Spleen (tissue), 11 donors: ENCODE measurements around the gene PMPCA. TPM values are rescaled to one million over a fixed set of nuclear protein-coding genes. Genes with fewer than 3 reads are reported as not detected.
A peak's percentile ranks its signal among the peaks of the same experiment; 100 is the strongest.

ENCODE experiments used
- DNase-seq: peaks from one replicate; pipeline ENCODE4 v3.0.0-alpha.2; 2020
- H3K27ac ChIP-seq, 8 donors: fragments of 200-600 bp; sonication (generic) in 7 of 8; 1 replicate in 4 of 8; 2 replicates in 4 of 8; pipeline versions ENCODE4 v1.5.0 to v1.8.0; 2016 to 2021; ENCODE audit warnings: inconsistent platforms in 4 of 8, mild to moderate bottlenecking in 4 of 8, moderate library complexity in 1 of 8
- H3K27me3 ChIP-seq, 7 donors: fragments of 200-600 bp; sonication (generic) in 6 of 7; replicated peaks in 1 of 7; 1 replicate in 4 of 7; 2 replicates in 3 of 7; pipeline versions ENCODE4 v1.5.0 to v1.8.0; 2016 to 2021; ENCODE audit warnings: inconsistent platforms in 3 of 7, mild to moderate bottlenecking in 1 of 7
- H3K36me3 ChIP-seq, 6 donors: fragments of 200-600 bp; sonication (generic) in 5 of 6; 1 replicate in 4 of 6; 2 replicates in 2 of 6; pipeline versions ENCODE4 v1.5.0 to v1.8.0; 2016 to 2021; ENCODE audit warnings: inconsistent platforms in 2 of 6
- H3K4me1 ChIP-seq, 6 donors: fragments of 200-600 bp; sonication (generic) in 5 of 6; 1 replicate in 3 of 6; 2 replicates in 3 of 6; pipeline versions ENCODE4 v1.5.0 to v1.8.0; 2016 to 2021; ENCODE audit warnings: inconsistent platforms in 3 of 6
- H3K4me3 ChIP-seq, 8 donors: fragments of 200-600 bp; sonication (generic) in 7 of 8; 1 replicate in 4 of 8; 2 replicates in 4 of 8; pipeline versions ENCODE4 v1.5.0 to v1.8.0; 2016 to 2021; ENCODE audit warnings: inconsistent platforms in 4 of 8, mild to moderate bottlenecking in 4 of 8, moderate library complexity in 2 of 8
- H3K9me3 ChIP-seq, 8 donors: fragments of 200-600 bp; sonication (generic) in 7 of 8; 1 replicate in 4 of 8; 2 replicates in 4 of 8; pipeline versions ENCODE4 v1.5.0 to v1.8.0; 2016 to 2021; ENCODE audit warnings: inconsistent platforms in 4 of 8
- POLR2A ChIP-seq, 3 donors: fragments of 450-650 bp; IDR thresholded peaks; one replicate each; pipeline ENCODE4 v1.5.1; 2017; ENCODE audit warnings: antibody characterized with exemption in 3 of 3, mild to moderate bottlenecking in 1 of 3
- POLR2AphosphoS5 ChIP-seq, 3 donors: sonication (generic); formaldehyde crosslinking; IDR thresholded peaks; one replicate each; pipeline ENCODE4 v1.5.1; 2017; ENCODE audit warnings: antibody characterized with exemption in 3 of 3
- WGBS, 5 donors: extraction: QIAGEN DNeasy Blood & Tissue Kit in 3 of 5; methylation state at CpG; one replicate each; pipeline versions ENCODE4 v1.1.5 to v1.1.7; 2013 to 2018; 5-methylcytosine and 5-hydroxymethylcytosine counted together
- intact Hi-C: fragments of 100-400 bp; cut with DNase I; formaldehyde crosslinking; loops from one replicate; pipeline ENCODE4 v1.15.0; 2023; ENCODE audit warnings: low total_unique reads
- polyA plus RNA-seq, 3 donors: library from polyadenylated mRNA; stranded (reverse); fragments of 200-250 nt; gene quantifications; one replicate each; pipeline ENCODE4 v1.2.1, GENCODE V29; 2013
- total RNA-seq, 7 donors: library from RNA; depleted of rRNA in 3 of 7; stranded (reverse); fragments of >200 nt in 3 of 7; fragmentation: NEBNext Ultra II Directional in 4 of 7; extraction: Animal tissue kit (Norgen Biotek cat#: 25700) in 4 of 7; gene quantifications; one replicate each; pipeline versions ENCODE4 v1.1.0 to v1.2.1, GENCODE V29; 2016 to 2021
- TF ChIP-seq, protein P1 (sequence below), 11 experiments: fragments of 200-600 bp in 7 of 11; fragments of 450-650 bp in 4 of 11; sonication (generic) in 4 of 11; IDR thresholded peaks in 8 of 11; conservative IDR thresholded peaks in 3 of 11; 1 replicate in 7 of 11; 2 replicates in 4 of 11; pipeline versions ENCODE4 v1.4.0 to v1.8.0; 2016 to 2021; ENCODE audit warnings: antibody characterized with exemption in 11 of 11, inconsistent platforms in 4 of 11, mild to moderate bottlenecking in 1 of 11
- donor health status: healthy with polysubstance abuse.
- donor health status: DM: no; HTN: no; CAD: no; lungs with moderate emphysema.
- donor health status: DM: no; HTN: no; CAD: no.
- donor health status: Bipolar disorder and iron deficiency.
- donor health status: healthy.
- donor health status: DM: no; HTN: no; CAD: no.
- donor health status: DM: yes; HTN: yes; CAD: no.

Gene PMPCA
- total and polyA plus RNA-seq, 10 donors, result 36.8 to 56.2 (median 47.1) TPM

DNA sequence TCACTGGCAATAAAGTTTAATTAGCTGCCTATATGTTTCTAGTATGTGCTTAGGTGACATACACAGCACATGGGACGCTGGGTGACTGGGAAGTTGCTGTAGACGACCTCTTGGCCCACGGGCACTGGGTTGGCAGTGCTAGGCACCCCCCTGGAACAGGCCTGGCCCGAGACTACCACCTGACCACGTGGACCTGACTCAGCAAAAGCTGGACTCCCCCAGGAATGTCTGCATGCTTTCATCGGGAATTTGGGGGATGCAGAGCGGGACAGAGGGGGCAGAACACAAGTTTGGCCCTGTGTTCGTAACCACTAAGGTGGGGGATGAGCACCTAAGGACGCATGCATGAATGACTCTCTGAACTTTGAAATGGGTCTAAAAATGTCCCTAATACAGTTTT is 45.8 kb downstream of the PMPCA start:
- 89 to 94% (median 92%) methylated on average over 9 of the region's 9 CpGs for WGBS, 5 donors
- no peaks in the 10 kb centered on the region for H3K9me3 ChIP-seq
- H3K4me1 ChIP-seq, result no peaks in the 10 kb centered on the region
- DNase-seq, result no peak
- TF ChIP-seq, protein P1, sequence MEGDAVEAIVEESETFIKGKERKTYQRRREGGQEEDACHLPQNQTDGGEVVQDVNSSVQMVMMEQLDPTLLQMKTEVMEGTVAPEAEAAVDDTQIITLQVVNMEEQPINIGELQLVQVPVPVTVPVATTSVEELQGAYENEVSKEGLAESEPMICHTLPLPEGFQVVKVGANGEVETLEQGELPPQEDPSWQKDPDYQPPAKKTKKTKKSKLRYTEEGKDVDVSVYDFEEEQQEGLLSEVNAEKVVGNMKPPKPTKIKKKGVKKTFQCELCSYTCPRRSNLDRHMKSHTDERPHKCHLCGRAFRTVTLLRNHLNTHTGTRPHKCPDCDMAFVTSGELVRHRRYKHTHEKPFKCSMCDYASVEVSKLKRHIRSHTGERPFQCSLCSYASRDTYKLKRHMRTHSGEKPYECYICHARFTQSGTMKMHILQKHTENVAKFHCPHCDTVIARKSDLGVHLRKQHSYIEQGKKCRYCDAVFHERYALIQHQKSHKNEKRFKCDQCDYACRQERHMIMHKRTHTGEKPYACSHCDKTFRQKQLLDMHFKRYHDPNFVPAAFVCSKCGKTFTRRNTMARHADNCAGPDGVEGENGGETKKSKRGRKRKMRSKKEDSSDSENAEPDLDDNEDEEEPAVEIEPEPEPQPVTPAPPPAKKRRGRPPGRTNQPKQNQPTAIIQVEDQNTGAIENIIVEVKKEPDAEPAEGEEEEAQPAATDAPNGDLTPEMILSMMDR (IDR thresholded peaks at IDR 0.05 in 8 of 11, conservative IDR thresholded peaks at IDR 0.05 in 3 of 11), result no peak
- TF ChIP-seq POLR2A (IDR thresholded peaks at IDR 0.05) (no peak), POLR2AphosphoS5 (IDR thresholded peaks at IDR 0.05) (no peak)
- peaks cover 12 to 100% (median 99%) of the 10 kb centered on the region in 6 donors for H3K36me3 ChIP-seq
- no peak overlapping the region for H3K27ac ChIP-seq
- no peak overlapping the region for H3K4me3 ChIP-seq
- no peaks in the 10 kb centered on the region for H3K27me3 ChIP-seq
- intact Hi-C loops, result no loop called here

DNA sequence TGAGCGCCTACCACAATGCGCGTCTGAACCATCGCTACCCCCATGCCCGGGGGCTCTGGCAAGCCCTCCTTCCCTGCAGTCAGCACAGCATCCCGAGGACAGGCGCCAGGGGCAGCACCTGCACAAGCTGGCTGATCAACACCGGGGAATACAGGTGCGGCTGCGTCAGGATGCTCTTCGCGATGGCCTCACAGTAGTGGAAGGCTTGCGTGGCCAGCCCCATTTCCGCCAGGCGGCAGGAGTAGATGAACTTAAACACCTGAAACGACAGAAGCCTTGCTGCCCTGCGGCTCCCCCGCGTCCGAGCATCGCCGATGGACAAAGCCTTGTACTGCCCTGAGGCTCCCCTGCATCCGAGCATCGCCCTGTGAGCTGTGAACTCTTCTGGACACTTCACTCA is 46.9 kb downstream of the PMPCA start:
- DNase-seq, result no peak
- Histone ChIP-seq H3K27me3 (no peaks in the 10 kb centered on the region), H3K4me3 (no peak overlapping the region), H3K9me3 (no peaks in the 10 kb centered on the region), H3K4me1 (no peaks in the 10 kb centered on the region), H3K36me3 (peaks cover 14 to 100% (median 99%) of the 10 kb centered on the region in 6 donors), H3K27ac (no peak overlapping the region)
- intact Hi-C loops, result no loop called here
- TF ChIP-seq POLR2AphosphoS5 (IDR thresholded peaks at IDR 0.05) (peak in 1 of 3 donors; percentile 57), POLR2A (IDR thresholded peaks at IDR 0.05) (no peak)
- TF ChIP-seq, protein P1 (IDR thresholded peaks at IDR 0.05 in 8 of 11, conservative IDR thresholded peaks at IDR 0.05 in 3 of 11), result no peak
- WGBS, 5 donors, result 96 to 98% (median 97%) methylated on average over 24 of the region's 24 CpGs

DNA sequence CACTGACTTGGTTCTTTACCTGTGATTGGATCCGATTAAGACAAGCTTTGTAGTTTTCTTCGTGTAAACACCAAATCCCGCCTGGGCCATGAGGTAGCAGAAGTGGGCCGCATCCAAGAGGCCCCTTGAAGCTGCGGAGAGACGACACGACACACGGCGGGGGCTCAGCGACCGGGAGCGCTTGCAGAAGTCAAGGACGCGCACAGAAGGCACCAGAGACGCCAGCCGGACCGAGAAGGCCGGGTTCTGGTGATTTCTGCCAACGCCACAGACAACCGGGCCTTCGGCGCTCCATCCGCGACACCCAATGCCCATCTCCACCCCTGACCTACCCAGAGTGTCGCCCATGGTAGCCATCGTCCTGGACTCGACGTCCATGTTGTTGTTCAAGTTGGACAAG is 49.0 kb downstream of the PMPCA start:
- H3K4me3 ChIP-seq, result no peak overlapping the region
- H3K27ac ChIP-seq, result no peak overlapping the region
- no peak for DNase-seq
- H3K27me3 ChIP-seq, result no peaks in the 10 kb centered on the region
- WGBS, 5 donors, result 92 to 97% (median 94%) methylated on average over 28 of the region's 28 CpGs
- H3K4me1 ChIP-seq, result no peaks in the 10 kb centered on the region
- no peaks in the 10 kb centered on the region for H3K9me3 ChIP-seq
- TF ChIP-seq, protein P1 (IDR thresholded peaks at IDR 0.05 in 8 of 11, conservative IDR thresholded peaks at IDR 0.05 in 3 of 11), result no peak
- peak in 1 of 3 donors; percentile 24 for TF ChIP-seq POLR2AphosphoS5 (IDR thresholded peaks at IDR 0.05)
- intact Hi-C loops, result no loop called here
- H3K36me3 ChIP-seq, result peaks cover 25 to 100% (median 100%) of the 10 kb centered on the region in 6 donors

DNA sequence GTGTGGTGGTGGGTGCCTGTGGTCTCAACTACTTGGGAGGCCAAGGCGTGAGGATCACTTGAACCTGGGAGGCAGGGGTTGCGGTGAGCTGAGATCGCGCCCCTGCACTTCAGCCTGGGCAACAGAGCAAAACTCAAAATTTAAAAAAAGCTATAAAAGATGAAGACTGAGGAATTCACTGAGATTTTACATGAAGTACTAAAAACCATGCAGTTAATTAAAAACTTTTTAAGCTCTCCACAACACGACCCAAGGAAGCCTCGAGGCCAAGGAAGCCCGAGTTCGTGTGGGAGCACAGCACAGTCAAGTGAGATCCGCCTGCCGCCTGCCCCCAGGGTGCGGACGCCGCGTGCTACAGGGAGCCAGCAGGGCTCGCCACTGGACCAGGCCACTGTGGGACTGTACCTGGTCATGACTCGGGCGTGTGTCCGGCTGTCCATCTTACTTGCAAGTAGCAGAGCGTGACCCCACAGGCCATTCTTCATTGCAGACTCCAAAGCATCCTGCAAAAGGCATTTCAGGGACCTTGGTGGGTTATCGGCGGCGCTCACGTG is 50.4 kb downstream of the PMPCA start:
- H3K27me3 ChIP-seq, result no peaks in the 10 kb centered on the region
- no peaks in the 10 kb centered on the region for H3K4me1 ChIP-seq
- DNase-seq, result no peak
- intact Hi-C loops, result no loop called here
- no peak overlapping the region for H3K27ac ChIP-seq
- no peaks in the 10 kb centered on the region for H3K9me3 ChIP-seq
- WGBS, 5 donors, result 95 to 98% (median 96%) methylated on average over 22 to 23 of the region's 23 CpGs
- H3K36me3 ChIP-seq, result peaks cover 25 to 100% (median 100%) of the 10 kb centered on the region in 6 donors
- TF ChIP-seq POLR2A (IDR thresholded peaks at IDR 0.05), result no peak
- TF ChIP-seq POLR2AphosphoS5 (IDR thresholded peaks at IDR 0.05), result peak in 1 of 3 donors; percentile 47
- H3K4me3 ChIP-seq, result no peak overlapping the region
